ENCODE measurements around the gene PPARG.
A peak's percentile ranks its signal among the peaks of the same experiment; 100 is the strongest.
"Not testable (repeated sequence)": the region's sequence is repeated elsewhere in the genome, so short reads cannot be mapped to it uniquely, and the experiment has no call there.

The PPARG gene

DNA sequence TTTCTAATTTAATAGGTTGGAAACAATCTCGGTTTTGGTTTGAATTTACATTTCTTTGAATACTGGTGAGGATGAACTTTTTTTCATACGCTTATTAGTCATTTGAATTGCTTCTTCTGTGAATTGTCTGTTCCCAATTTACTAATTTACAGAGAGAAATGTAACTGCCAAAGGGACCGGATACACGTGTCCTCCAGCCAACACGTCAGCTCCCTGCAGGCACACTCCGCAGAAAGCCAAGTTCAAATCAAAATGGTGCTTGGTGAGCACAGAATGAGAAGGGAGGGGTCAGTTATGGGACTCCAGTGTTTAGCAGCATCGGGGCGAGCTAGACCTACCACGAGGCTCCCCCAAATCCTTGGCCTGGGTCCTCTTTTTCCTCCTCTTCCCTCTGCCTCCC, 184.6 kb downstream of the PPARG start:
- TF ChIP-seq, protein P1, sequence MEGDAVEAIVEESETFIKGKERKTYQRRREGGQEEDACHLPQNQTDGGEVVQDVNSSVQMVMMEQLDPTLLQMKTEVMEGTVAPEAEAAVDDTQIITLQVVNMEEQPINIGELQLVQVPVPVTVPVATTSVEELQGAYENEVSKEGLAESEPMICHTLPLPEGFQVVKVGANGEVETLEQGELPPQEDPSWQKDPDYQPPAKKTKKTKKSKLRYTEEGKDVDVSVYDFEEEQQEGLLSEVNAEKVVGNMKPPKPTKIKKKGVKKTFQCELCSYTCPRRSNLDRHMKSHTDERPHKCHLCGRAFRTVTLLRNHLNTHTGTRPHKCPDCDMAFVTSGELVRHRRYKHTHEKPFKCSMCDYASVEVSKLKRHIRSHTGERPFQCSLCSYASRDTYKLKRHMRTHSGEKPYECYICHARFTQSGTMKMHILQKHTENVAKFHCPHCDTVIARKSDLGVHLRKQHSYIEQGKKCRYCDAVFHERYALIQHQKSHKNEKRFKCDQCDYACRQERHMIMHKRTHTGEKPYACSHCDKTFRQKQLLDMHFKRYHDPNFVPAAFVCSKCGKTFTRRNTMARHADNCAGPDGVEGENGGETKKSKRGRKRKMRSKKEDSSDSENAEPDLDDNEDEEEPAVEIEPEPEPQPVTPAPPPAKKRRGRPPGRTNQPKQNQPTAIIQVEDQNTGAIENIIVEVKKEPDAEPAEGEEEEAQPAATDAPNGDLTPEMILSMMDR (conservative IDR thresholded peaks at IDR 0.05; ENCODE audit: control insufficient read depth, insufficient read depth, low read depth, low read length): no peak
- no peak overlapping the region for H3K4me3 ChIP-seq (ENCODE audit: control insufficient read depth, low read depth, low read length)
- peak; percentile 80 for DNase-seq (ENCODE audit: low read depth)

DNA sequence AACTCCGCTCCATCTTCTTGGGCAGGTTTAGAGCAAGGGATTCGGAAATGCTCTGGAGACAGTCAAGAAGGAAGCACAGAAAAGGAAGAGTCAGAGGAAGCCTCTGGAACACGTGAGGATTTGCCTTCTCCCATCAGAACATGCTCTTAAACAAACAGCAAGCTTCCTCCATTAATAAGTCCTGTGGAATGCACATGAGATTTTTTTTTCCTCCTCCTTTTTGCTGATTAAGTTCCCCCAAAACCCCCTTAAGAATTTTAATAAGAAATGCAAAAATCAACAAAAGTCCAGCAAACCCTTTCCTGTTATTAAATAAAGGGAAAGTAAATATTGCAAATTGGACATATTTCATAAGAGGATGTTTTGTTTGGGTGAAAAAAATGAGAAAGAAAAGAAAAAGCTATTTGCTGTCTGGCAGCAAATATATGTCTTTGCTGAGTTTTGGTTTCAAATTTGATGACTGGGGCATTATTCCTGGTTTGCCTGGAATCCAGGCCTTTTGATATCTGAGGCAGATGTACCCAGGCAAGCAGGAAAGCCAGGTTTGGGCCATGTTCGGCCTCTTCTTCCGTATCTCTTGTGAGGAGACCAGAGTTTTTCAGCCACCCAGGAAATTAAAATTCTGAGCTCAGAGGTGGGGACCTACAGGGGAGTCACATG, 187.5 kb downstream of the PPARG start:
- DNase-seq (ENCODE audit: low read depth): peak; percentile 76
- TF ChIP-seq, protein P1 (conservative IDR thresholded peaks at IDR 0.05; ENCODE audit: control insufficient read depth, insufficient read depth, low read depth, low read length): no peak
- no peak overlapping the region for H3K4me3 ChIP-seq (ENCODE audit: control insufficient read depth, low read depth, low read length)

DNA sequence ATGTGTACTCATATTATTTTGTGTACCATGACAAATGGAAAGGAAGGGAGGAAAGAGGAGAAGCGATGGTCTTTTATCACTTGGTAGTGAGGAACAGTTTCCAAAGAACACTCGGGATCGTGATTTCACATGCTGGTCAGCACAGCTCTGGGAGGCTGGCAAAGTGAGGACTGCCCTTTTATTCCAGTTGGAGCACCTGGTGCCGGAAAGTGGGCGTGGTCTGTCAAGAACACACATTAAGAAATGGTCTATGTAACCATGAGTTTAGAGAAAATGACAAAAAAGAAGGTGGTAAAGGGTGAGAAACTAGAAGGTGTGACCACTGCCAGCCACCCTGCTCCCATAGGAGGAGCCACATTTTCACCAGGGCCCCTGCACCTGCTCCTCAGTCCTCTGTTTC, 188.4 kb downstream of the PPARG start:
- DNase-seq (ENCODE audit: low read depth): no peak
- TF ChIP-seq, protein P1 (conservative IDR thresholded peaks at IDR 0.05; ENCODE audit: control insufficient read depth, insufficient read depth, low read depth, low read length): no peak
- H3K4me3 ChIP-seq (ENCODE audit: control insufficient read depth, low read depth, low read length): no peak overlapping the region

DNA sequence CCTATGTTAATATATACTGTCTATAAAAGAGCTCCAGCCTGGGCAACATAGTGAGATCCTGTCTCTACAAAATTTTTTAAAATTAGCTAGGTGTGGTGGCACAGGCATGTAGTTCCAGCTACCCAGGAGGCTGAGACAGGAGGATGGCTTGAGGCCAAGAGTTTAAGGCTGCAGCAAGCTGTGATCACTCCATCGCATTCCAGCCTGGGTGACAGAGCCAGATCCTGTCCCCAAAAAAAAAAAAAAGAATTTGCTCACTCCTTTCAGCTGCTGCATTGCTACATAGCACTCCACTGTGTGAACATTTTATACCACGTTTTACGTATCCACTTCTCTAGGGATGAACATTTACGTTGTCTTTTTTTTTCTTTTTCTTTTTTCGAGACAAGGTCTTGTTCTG, 189.5 kb downstream of the PPARG start:
- no peak for DNase-seq (ENCODE audit: low read depth)
- H3K4me3 ChIP-seq (ENCODE audit: control insufficient read depth, low read depth, low read length): no peak overlapping the region
- TF ChIP-seq, protein P1 (conservative IDR thresholded peaks at IDR 0.05; ENCODE audit: control insufficient read depth, insufficient read depth, low read depth, low read length): no peak

DNA sequence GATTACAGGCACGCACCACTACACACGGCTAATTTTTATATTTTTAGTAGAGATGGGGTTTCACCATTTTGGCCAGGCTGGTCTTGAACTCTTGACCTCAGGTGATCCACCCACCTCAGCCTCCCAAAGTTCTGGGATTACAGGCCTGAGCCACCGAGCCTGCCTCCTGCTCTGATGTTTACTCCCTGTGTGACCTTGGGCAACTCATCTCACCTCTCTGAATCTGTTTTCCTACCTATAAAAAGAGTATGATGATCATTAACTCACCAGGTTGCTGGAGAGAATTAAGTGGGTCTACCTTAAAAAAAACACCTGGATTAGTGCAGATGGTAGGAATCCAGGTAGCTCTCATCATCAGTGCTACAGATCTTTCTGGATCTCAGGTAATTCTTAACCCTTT, 190.3 kb downstream of the PPARG start:
- not testable (repeated sequence) for H3K4me3 ChIP-seq (ENCODE audit: control insufficient read depth, low read depth, low read length); DNase-seq (ENCODE audit: low read depth)

DNA sequence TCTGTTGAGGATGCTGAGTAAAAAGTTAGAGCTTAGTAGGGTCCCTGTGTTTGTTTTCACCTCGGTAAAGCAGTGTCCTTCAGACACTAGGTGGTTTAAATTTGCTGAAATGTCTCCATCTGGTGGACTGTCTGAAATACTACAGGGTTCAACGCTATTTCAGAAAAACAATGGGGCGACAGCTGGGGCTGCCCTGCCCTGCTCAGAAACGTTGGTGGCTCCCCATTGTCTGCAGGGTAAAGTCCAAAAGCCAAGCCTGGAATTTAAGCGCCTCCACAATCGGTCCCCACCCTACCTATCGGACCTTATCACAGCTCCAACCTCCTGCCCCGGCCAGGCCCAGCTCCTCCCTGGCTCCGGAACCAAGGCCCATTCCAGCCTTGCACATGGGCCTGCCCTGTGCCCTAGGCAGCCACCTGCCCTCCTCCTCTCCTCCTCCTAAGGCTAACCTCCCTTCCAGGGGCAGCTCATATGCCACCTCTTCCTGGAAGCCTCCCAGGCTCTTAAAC, 191.1 kb downstream of the PPARG start:
- DNase-seq (ENCODE audit: low read depth): peak; percentile 69
- TF ChIP-seq, protein P1 (conservative IDR thresholded peaks at IDR 0.05; ENCODE audit: control insufficient read depth, insufficient read depth, low read depth, low read length): peak; percentile 72
- no peak overlapping the region for H3K4me3 ChIP-seq (ENCODE audit: control insufficient read depth, low read depth, low read length)

DNA sequence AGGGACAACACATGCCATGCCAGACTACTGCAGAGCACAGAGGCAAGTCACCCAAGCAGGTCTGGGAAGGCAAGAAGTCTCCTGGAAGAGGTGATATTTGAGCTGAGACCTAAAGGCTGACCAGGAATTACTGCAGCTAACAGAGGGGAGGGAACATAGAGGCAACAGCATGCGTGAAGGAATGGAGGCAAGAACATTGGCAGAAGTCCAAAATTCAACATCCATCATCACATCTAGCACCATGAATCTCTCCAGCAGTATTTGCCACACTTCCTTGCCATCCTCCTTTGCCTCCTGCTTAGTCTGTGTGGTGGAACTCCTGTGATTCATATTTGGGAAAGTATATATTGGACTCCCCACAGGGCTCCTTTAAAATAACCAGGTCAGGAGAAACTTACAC, 194.5 kb downstream of the PPARG start:
- peak overlapping the region; percentile 89 for H3K4me3 ChIP-seq (ENCODE audit: control insufficient read depth, low read depth, low read length)
- TF ChIP-seq, protein P1 (conservative IDR thresholded peaks at IDR 0.05; ENCODE audit: control insufficient read depth, insufficient read depth, low read depth, low read length): no peak
- DNase-seq (ENCODE audit: low read depth): peak; percentile 47
